Activated naive CD4-positive, alpha-beta T cell treated with anti-CD3 and anti-CD28 coated beads, Interleukin-2, amount 50 U/mL, for 24 hours (primary cell): ENCODE results near the gene PCDHB2.
"Not testable (repeated sequence)": the region's sequence is repeated elsewhere in the genome, so short reads cannot be mapped to it uniquely, and the experiment has no call there.

Experiments
- H3K27ac Mint-ChIP-seq: one replicate; pipeline ENCODE4 v1.8.0; 2021; ENCODE audit warnings: mild to moderate bottlenecking, mixed read lengths
- H3K27me3 Mint-ChIP-seq: one replicate; pipeline ENCODE4 v1.8.0; 2021; ENCODE audit warnings: mixed read lengths
- H3K36me3 Mint-ChIP-seq: one replicate; pipeline ENCODE4 v1.8.0; 2021; ENCODE audit warnings: mixed read lengths
- H3K4me1 Mint-ChIP-seq: one replicate; pipeline ENCODE4 v1.8.0; 2021; ENCODE audit warnings: mixed read lengths
- H3K4me3 Mint-ChIP-seq: one replicate; pipeline ENCODE4 v1.8.0; 2021; ENCODE audit warnings: mild to moderate bottlenecking, mixed read lengths
- H3K9me3 Mint-ChIP-seq: one replicate; pipeline ENCODE4 v1.8.0; 2021; ENCODE audit warnings: mixed read lengths

Gene PCDHB2

GRCh38 chr5:141121563-141121962 lies 27.1 kb downstream of the PCDHB2 start, which contains the start of gene PCDHB4:
TSS of gene PCDHB4 (plus strand) at chr5:141121818. CDS start at chr5:141121999, 181 bp downstream.
- peaks cover 20% of the 10 kb centered on the region for H3K9me3 Mint-ChIP-seq

GRCh38 chr5:141121985-141122384 lies 27.6 kb downstream of the PCDHB2 start:
- H3K4me1 Mint-ChIP-seq, result no peaks in the 10 kb centered on the region

More at GRCh38 chr5:141121563-141121962, 27.1 kb downstream of the PCDHB2 start, which contains the start of gene PCDHB4:
- H3K36me3 Mint-ChIP-seq, result peaks cover 7% of the 10 kb centered on the region
- no peak within 1 kb of the TSS for H3K4me3 Mint-ChIP-seq
- H3K4me1 Mint-ChIP-seq, result no peaks in the 10 kb centered on the region
- H3K27me3 Mint-ChIP-seq, result peaks cover 20% of the 10 kb centered on the region
- H3K27ac Mint-ChIP-seq, result no peak within 1 kb of the TSS

GRCh38 chr5:141123396-141124135 lies 29.2 kb downstream of the PCDHB2 start:
- H3K27ac Mint-ChIP-seq, H3K4me3 Mint-ChIP-seq, H3K4me1 Mint-ChIP-seq, H3K36me3 Mint-ChIP-seq: not testable (repeated sequence)
- Mint-ChIP-seq H3K9me3 (peaks cover 17% of the 10 kb centered on the region), H3K27me3 (peaks cover 23% of the 10 kb centered on the region)

More at GRCh38 chr5:141121985-141122384, 27.6 kb downstream of the PCDHB2 start:
- Mint-ChIP-seq H3K9me3 (peaks cover 17% of the 10 kb centered on the region), H3K4me3 (no peak overlapping the region), H3K27me3 (peaks cover 22% of the 10 kb centered on the region), H3K36me3 (peaks cover 4% of the 10 kb centered on the region), H3K27ac (no peak overlapping the region)

- Mint-ChIP-seq H3K36me3 (peaks cover 2% of the 10 kb centered on the region), H3K27me3 (peaks cover 22% of the 10 kb centered on the region), H3K4me1 (no peaks in the 10 kb centered on the region), H3K27ac (no peak overlapping the region), H3K4me3 (no peak overlapping the region), H3K9me3 (peaks cover 12% of the 10 kb centered on the region)
Observed at GRCh38 chr5:141127305-141127704, 32.9 kb downstream of the PCDHB2 start.

- Mint-ChIP-seq H3K4me3 (peak within 1 kb of the TSS; percentile 61), H3K27ac (no peak within 1 kb of the TSS), H3K4me1 (peaks cover 4% of the 10 kb centered on the region), H3K36me3 (peaks cover 10% of the 10 kb centered on the region), H3K9me3 (peaks cover 33% of the 10 kb centered on the region), H3K27me3 (peaks cover 26% of the 10 kb centered on the region)
Observed at GRCh38 chr5:141135030-141135717, 40.8 kb downstream of the PCDHB2 start, which contains the start of gene PCDHB5. TSS of gene PCDHB5 (plus strand) at chr5:141135206. CDS start at chr5:141135435, 229 bp downstream.

GRCh38 chr5:141135718-141136266 lies 41.4 kb downstream of the PCDHB2 start:
- peaks cover 28% of the 10 kb centered on the region for H3K9me3 Mint-ChIP-seq
- peaks cover 4% of the 10 kb centered on the region for H3K4me1 Mint-ChIP-seq
- peaks cover 10% of the 10 kb centered on the region for H3K36me3 Mint-ChIP-seq
- no peak overlapping the region for H3K27ac Mint-ChIP-seq
- no peak overlapping the region for H3K4me3 Mint-ChIP-seq
- peaks cover 23% of the 10 kb centered on the region for H3K27me3 Mint-ChIP-seq

- Mint-ChIP-seq H3K27me3 (peaks cover 25% of the 10 kb centered on the region), H3K9me3 (peaks cover 28% of the 10 kb centered on the region)
- not testable (repeated sequence) for H3K4me3 Mint-ChIP-seq, H3K27ac Mint-ChIP-seq, H3K4me1 Mint-ChIP-seq, H3K36me3 Mint-ChIP-seq
Observed at GRCh38 chr5:141137346-141137745, 42.9 kb downstream of the PCDHB2 start.
